Measurements from ENCODE around the gene GRK6.

Gene GRK6

DNA sequence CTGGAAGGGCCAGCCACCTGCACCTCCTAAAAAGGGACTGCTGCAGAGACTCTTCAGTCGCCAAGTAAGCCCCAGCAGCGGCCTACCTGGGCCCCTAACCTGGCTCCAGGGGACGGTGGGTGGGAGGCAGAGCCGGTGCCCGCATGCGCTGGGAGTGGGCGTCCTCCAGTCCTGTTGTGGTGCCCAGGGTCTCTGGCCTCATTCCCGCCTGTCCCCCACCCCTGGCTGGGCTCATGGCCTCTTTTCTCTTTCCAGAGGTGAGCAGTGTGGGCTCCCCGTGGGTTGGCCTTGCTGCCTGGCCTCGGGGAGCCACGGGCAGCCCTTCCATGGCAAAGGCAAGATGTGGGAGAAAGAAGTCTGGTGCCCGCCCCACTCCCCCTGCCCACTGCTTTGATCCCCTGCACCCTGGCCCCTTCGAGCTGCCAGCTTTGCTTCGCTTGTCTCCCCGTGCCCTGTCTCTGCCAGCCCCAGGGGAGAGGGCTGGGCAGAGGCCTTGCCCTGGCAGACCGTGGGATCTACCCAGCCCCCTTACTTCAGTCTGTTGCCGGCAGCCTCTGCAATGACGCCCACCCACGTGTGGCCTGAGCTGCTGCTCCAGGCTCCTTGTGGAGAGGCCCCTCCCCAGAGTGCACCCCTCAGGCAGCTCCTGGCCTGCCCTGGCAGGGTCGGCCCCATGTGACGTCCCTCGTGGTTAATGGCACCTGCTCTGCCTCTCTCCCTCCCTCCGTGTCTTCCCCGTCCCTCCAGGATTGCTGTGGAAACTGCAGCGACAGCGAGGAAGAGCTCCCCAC is 14.7 kb downstream of the GRK6 start:
- DNase-seq: no peak

GRCh38 chr5:177442066-177442826 is 15.8 kb downstream of the GRK6 start:
- DNase-seq: no peak

DNA sequence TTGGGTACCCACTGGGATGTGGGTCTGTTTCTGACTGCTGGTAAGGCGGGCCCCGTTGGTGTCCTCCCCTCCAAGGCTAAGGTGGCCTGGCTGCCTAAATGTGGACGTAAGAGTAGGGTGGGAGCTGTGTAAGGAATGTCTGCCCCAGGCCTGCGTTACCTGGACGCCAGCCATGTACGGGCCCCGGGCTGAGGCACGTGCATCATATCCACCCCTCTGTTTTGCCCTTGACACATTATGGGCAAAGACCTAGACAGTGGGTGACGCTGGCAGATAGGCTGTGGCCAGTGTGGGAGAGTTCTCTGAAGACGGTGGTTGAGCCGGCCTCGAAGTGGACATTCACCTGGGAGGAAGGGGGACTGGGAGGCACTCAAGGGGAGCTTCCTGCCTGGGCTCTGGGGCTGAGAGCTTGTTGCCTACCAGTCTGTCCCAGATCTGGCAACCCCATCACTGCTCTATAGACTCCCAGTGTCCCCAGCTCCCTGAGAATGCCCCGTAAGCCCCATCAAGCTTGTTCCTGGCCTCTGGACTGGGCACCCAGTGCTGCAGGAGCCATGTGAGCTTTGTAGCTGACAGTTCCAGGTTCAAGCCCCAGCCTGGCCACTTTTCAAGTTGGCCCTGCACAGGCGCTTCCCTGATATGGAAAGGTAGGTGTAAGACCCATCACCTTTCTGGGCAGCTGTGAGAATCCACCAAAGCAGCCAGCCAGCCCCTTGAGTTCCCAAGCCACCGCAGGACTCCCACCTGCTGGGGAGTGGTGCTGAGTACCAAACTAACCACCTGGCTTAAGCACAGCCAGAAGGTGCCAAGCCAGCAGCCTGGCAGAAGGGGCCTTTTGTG is 16.9 kb downstream of the GRK6 start:
- DNase-seq: no peak

DNA sequence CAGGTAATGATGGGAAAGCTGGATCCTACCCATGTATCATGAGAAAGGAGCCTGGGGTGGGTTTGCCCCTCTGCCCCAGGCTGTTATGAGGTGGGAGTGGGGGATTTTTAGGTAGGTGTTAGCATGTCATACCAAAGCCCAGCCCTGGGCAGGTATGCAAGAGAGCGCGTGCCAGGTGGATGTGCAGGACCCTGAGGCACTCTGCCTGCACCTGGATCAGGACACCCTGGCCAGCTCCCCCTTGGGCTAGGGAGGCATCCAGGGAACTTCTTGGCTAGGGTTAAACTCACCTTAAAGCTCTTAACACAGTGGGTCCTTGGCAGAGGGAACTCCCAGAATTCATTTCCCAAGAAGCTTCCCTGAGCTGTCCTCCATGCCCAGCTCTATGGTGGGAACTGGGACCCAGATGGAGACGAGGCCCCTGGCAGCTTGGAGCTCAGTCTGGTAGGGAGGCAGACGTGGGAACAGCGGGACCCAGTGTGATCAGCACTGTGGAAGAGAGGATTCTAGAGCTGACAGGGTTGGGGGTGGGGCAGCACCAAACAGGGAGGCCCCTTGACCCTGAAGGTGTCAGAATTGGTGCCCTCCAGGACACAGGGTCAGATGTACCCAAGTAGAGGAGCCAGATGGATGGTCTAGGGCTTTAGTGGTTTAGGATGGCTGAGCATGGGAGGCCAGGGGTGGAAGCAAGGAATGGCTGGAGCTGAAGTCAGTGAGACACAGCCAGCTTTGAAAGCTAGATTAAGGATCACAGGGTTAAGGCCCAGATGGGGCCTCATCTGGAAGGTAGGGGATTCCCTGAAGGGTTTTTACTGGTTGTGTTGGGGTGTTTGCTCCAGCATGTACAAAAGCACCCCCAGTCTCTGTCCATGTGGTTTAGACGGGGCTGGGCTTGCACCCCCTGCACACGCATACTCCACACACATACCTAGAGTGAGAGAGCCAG is 17.9 kb downstream of the GRK6 start:
- peak; percentile 31 for DNase-seq

DNA sequence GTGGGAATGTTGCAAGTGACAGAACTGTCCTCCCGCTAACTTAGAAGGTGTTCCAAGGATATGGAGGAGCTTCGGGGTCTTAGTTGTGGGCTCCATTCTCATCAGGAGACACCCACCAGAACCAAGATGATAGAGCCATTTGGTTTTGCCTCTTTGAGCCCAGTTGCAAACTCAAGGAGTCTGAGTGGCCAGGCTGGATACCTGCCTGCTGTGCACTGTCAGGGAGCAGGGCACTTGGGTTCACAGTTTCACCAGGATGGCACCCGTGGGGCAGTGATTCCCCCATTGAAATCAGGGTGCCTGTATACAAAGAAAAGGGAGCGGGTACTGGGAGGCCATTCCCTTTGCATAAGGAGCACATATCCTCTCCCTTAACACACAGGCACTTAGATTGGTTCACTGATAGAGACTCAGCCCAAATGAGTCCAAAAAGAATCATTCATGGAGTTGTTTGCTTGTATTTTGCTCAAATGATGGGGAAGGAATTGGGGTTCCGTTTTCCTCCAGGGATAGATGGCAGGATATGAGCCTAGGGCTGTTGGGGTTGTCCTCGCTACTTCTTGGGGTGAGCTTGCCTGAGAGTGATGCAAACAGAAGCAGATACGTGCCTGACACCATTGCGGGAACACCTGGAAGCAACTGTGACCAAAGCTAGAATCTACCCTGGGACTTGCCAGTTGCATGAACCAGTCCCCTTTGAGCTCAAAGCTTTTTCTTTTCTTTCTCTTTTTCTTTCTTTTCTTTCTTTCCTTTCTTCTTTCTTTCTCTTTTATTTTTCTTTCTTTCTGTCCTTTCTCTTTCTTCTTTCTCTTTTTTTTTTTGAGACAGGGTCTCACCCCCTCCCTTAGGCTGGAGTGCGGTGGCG is 18.8 kb downstream of the GRK6 start:
- DNase-seq: peak; percentile 48

GRCh38 chr5:177445917-177446199 is 19.4 kb downstream of the GRK6 start:
- DNase-seq: no peak

- DNase-seq: peak; percentile 76
Measured at GRCh38 chr5:177446200-177447065, 20.0 kb downstream of the GRK6 start, which contains the start of gene PRR7. Gene PRR7, plus strand, starts transcription at chr5:177446814. Its CDS starts 8,254 bp downstream, at chr5:177455068.

DNA sequence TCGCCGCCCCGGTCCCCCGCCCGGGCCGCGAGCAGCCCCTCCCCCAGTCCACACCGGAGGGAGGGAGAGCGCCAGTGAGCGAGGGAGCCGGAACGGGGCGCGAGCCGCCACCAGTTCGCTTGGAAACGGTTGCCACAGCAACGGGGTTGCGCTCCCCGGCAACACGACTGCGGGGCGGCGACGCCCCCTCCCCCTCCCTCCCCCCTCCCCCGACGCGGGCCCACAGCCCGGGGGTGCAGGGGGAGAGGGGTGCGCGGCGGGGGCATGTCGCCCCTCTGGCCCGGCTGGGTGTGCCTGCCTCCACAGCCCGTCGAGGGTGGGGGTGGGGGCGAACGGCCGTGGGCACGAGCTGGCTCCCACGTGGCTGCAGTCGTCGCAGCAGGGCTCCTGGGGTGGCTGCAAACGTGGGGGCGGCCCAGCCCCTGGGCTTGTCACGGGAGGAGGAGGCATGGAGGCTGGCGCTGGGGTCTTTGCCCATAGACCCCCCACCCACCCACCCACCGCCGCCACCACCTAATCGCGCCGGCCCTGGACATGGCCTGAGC is 20.7 kb downstream of the GRK6 start:
- DNase-seq: peak; percentile 61

DNA sequence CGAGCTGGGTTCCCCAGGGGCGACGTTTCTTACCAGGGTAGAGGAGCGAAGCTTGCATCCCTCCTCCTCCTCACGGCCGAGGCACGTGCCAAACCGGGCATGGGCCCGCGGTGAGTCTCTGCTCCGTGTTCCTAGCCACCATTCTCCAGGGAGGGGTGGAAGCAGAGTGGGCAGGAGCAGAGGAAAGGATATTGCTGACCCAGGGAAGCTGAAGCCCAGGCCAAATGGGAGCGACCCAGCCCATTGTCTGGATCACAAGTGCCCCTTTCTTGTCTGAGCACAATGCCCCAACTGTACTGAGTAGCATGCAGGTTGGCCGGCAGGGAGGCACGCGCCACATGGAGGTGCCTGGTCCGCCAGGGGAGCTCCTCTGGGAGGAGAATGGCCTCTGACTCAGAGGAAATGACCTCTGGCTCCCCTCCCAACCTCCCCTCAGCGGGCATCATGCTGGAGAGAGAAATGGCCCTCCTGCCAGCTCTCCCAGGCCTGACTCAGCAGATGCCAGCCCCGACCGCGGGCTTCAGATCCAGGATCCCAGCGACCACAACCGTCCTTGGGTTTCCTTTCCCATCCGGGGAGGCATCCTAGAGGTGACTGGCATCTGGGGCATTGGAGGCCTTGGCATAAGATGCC is 21.3 kb downstream of the GRK6 start:
- no peak for DNase-seq

DNA sequence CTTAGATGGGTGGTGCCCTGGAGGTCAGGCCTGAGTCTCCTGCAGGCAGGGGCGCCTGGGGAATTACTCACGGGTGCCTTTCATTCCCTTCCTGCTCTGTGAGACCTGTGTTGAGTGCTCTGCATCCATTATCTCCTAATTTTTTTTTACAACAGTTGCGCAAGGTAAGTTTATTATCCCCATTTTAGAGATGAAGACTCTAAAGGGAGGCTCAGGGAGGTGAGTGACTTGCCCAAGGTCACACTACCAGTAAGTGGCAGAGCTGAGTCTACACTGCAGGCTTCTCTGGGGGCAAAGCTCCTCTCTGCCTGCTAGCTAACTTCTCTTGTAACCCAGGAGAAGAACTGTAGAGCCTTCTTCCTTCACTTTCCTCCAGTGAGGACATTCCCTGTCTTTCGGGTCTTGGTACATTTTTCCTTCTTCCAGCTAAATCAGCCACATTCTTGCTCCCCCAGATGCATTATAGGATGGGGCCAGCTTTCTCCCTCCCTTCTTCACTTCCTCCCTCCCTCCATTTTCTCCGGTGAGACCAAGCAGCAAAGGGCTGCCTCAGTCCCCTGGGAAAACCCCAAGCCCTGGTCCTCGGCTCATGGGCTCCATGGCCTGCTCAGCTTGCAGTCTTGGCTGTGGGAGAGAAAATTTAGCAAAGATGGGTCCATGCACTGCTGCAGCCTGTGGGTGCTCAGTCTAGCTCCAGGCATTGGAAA is 21.9 kb downstream of the GRK6 start:
- no peak for DNase-seq

- no peak for DNase-seq
Measured at GRCh38 chr5:177449140-177450061, 22.9 kb downstream of the GRK6 start.

GRCh38 chr5:177450667-177451424 is 24.4 kb downstream of the GRK6 start:
- DNase-seq: no peak

- DNase-seq: no peak
Measured at GRCh38 chr5:177452688-177453638, 26.5 kb downstream of the GRK6 start.

DNA sequence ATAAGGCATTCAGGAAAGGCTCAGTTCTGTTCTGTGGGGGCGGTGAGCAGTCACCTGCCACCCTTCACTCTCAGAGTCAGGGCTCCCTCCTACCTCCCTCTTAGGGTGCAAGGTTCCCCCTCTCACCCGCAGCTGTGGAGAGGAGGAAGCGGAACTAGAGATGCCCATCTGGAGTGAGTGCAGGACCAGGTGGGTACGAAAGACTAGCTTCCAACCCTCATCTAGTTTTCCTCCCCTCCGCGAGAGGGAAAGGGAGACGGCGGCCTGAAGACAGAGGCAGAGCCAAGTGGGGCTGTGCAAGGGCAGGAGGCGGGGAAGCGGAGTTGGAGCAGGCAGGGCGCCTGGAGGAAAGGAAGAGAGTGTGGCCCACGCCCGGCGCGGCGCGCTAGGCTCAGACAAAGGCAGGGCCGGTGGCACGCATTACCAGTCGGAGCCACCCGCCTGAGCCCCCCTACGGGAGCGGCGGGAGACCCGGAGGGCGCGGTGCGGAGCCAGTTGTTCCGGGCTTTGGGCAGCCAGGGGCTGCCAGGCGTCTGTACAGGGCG is 27.4 kb downstream of the GRK6 start:
- no peak for DNase-seq

DNA sequence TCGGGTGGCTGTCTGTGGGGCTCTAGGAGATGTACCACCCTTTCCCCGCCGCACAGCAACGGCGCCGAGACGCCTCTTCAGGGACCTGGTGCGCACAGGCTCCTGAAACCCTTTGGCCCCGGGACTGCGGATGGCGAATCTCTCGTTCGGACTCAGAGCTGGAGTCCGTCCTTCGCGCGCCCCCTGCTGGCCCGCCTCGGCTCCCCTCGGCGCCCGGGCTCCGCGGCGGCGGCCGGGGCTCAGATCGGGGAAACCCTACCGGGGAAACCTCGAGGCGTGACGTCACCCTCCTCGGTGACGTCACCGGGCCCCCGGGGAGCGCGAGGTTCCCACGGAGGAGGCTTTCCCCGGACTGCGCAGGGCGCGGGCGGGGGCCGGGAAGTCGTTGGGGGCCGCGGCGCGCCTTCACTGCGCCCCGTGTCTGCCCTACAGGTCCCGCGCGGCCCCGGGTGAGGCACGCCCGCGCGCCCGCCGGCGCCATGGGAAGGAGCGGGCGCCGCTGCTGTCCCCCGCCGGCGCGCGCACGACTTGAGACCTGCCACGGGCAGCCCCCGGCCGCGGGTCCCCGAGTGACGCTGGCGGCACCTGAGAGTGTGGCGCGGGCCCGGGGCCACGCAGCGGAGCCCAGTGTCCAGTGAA is 28.0 kb downstream of the GRK6 start:
- peak; percentile 96 for DNase-seq

Data from OCI-M1 (cell line).